GM18867 (cell line): Measurements from ENCODE around the gene WNK4.

Experiments
- ATAC-seq: cut with Tn5 transposase; IDR thresholded peaks from one replicate; pipeline ENCODE4 v1.9.1; 2021; ENCODE audit warnings: mild to moderate bottlenecking, moderate library complexity; ENCODE audit not compliant: unreplicated experiment

WNK4 gene

DNA sequence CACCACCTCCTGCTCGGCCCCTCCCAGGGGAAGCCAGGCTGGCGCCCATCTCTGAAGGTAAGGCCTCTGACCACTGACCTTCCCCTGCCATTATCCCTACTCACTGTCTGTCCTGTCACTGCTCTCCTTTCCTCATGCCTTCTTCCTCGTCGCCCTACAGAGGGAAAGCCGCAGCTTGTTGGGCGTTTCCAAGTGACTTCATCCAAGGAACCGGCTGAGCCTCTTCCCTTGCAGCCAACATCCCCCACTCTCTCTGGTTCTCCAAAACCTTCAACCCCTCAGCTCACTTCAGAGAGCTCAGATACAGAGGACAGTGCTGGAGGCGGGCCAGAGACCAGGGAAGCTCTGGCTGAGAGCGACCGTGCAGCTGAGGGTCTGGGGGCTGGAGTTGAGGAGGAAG, 15.1 kb downstream of the WNK4 start:
- ATAC-seq = no peak

DNA sequence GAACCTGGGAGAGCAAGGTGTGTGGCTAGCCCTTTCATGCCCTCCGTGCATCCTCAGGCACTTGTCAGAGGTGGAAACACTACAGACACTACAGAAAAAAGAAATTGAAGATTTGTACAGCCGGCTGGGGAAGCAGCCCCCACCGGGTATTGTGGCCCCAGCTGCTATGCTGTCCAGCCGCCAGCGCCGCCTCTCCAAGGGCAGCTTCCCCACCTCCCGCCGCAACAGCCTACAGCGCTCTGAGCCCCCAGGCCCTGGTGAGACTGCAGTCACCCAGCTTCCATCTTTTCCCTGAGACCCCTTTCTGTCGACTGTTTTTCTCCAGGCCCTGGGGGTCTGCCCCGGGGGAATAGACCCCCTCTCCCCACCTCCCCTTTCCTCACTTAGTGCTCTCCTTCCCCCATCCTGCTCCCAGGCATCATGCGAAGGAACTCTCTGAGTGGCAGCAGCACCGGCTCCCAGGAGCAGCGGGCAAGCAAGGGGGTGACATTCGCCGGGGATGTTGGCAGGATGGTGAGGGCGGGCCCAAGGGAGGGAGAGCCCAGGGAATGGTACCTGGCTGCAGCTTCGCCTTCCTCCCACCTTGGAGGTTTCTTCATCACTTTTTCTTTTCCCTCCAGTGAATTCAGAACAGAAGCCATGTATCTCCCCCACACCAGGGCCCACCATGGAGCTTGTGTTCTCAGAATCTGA, 15.8 kb downstream of the WNK4 start:
- ATAC-seq = no peak

- no peak for ATAC-seq
These were observed 16.9 kb downstream of the WNK4 start for GRCh38 chr17:42797067-42798007.

DNA sequence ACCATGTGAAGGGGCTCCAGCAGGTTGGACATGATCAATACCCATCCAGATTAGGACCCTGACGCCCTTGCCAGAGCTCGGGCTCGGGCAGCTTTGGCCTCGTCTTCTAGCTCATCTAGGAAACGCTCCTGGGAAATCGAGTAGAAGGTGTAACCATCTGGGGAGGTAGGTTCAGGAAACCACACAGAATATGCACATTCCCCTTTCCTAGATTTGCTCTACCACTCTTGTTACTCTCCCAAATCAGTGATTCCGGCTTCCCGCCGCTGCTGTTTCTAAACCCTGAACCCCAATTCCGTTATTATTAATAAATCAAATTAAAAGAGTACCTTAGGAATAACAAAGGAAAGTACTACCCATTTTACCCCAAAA, 17.6 kb downstream of the WNK4 start:
- no peak for ATAC-seq

- ATAC-seq = peak; percentile 85
These were observed 18.3 kb downstream of the WNK4 start, which contains the start of the genes CNTD1 and COA3 for GRCh38 chr17:42798383-42799380. Gene CNTD1, plus strand, starts transcription at chr17:42798861. Its CDS starts 207 bp downstream, at chr17:42799068. Gene COA3, minus strand, starts transcription at chr17:42798704. Its CDS starts 23 bp downstream, at chr17:42798681.

DNA sequence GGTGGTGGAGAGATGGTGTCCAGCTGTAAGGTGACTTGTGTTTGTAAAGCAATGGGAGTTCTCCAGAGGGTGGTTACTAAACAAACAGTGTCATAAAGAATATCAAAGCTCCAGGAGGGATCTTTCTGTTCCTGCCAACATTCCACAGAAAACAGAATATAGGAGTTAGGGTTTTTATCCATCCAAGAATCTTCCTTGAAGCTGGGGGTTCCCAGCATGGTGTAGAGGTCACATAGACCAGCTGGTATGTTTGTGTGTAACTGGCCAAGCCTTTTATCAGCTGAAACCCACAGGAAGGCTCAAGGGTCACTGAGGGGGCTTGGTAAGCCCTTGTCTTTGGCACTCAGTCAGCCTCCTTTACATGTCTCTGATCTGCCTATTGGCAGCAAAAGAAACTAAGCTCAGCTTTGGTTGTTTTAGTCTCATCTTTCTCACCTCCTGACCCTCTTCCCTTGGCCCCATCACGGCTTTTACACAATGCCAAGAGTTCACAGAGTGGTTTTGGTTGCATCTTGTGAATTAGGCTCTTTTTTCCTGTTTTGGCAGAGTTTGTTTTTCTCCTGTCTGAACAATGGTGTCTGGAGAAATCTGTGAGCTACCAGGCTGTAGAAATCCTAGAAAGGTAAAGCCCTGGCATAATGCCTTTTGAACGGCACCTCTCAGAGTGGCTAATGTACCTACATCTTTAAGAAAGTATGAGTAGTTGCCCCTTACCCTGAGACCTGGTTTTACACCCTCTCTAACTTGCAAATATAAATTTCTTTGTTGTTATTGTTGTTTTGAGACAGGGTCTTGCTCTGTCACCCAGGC, 22.9 kb downstream of the WNK4 start:
- no peak for ATAC-seq

GRCh38 chr17:42804918-42805367, 24.5 kb downstream of the WNK4 start:
- ATAC-seq = no peak

DNA sequence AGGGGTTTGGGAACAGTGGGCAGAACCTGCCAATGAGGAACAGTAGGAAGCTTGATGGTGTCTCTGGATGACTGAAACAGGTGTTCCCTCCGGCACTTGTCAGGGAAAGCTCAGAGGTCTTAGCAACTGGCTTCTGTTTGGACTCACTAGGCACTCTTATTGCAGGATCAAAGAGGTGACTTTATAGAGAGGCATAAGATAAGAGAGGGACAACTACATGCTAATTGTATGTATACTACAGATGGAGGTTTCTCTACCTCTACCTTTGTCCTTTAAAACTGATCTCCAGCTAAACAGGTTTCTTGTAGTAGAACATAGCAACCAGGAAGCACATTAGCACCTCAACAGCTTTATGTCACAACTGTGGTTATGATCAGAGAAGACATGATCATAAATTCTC, 25.8 kb downstream of the WNK4 start:
- ATAC-seq = no peak

GRCh38 chr17:42809250-42809649, 28.8 kb downstream of the WNK4 start:
- ATAC-seq = no peak

DNA sequence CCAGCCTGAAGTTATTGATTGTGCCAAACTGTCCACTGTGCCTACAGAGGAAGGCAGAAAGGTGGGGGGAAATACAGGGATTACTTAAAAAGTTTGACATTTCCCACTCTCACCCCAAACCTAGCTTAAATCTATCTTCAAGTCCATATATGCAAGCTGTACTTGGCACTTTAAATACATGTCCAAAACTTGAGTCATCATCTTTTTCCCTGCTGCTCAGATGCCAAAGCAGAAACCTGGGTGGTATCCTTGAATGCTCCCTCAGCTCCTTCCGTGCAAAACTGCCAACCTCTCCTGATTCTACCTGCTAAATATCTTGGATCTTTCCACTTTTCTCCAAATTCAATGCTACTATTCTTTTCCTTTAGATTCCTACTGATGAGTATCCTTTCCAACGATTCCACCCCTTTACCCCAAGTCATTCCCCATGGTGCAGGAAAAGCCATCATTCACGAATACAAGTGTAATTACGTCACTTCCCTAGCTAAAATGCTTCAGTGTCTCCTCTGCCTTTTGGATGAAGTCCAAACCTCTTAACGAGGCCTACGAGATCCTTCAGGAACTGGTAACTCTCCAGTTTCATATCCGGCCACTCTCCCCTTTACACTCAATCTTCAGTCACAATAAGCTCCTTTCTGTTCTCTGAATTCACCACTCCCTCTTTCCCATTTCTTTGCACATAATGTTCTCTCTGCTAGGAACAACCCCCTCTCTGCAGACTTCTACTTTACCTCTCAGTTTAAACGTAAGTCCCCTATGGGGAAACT, 34.4 kb downstream of the WNK4 start:
- ATAC-seq = no peak

DNA sequence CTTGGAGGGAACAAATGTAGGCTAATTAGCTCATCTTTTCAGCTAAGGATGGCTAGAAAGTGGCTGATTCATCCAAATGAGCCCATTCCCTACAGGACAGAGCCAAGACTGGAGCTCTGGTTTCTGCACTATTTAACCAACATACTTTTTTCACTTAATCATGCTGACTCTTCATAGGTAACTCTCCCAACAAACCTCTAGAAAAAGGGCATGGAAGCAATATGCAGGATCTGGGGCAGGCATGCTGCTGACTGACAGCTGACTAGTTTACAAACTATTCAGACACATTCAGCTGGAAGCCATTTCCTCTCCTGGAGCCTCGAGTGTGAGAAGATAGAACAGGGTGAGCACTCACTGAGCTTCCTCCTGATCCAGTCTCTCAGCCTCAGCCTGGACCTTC, 37.5 kb downstream of the WNK4 start:
- ATAC-seq = no peak

DNA sequence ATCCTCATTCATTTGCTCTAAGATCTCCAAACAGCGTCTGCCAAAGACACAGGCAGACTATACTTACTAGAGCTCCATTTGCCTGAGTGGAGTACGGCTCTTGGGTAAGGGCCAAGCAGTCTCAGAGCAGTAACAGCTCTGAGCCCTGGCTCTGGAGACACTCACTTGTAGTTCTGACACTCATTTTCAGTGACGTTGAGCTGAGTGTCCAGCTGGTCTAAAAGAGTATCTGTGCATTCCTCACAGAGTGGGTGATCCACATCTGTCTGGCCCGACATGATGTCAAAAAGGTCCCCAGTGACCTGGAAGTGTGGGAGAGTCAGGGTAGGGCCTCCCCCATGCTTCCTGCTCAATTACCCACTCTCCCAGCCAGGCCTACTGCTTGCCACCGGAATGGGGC, 38.0 kb downstream of the WNK4 start:
- no peak for ATAC-seq

DNA sequence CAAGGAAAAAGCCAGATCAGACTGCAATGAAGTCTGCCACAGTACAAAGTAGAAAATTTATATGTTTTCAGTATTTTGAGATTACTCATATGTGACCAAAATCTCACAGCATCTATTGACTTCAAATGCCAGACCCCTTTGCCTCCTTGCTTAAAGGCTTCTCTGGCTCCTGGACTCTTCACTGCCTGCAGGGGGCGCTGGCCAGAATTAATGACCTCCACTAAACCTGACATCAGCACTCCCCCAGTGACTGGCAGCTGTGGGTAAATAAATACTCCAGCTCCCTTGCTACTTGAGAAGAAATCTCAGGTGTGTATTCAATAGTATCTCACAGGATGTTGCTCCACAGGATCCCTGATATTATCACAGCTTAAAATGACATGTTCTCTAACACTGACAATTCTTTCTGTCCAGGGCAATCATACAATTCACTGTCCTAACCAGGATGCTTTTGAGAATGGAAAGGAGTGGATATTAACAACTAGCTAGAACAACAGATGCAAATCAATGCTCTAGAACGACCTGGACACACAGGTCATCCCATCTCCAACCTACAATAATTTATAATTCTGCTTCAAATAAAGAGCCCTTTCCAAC, 39.6 kb downstream of the WNK4 start:
- ATAC-seq = no peak

DNA sequence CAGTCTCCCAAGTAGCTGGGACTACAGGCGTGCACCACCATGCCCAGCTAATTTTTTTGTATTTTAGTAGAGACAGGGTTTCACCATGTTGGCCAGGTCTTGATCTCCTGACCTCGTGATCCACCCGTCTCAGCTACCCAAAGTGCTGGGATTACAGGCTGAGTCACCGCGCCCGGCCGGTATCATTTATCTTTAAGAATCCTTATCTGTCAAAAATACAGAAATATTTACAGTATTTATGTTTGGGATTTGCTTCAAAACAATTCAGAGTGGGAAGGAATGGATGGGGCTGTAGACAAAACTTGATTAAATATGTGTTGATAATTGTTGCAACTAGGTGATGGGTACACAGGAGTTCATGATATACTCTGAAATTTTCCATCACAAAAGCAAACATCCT, 40.8 kb downstream of the WNK4 start:
- no peak for ATAC-seq

DNA sequence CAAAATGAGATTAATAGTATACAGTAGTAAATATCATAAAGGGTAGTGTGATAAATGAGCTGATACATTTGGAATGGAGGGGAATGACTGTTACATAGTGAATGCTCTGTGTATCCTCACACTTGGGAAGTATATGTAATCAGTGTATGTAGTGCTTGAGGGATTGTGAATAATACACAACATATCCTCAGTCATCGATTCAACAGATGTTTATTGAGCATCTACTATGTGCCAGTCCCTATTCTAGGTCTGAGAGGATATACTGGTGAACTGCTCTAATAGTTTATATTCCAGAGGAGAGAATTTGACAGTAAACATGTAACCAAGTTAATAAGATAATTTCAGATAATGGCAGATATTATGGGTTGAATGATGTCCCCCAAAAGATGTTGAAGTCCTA, 47.1 kb downstream of the WNK4 start:
- ATAC-seq = no peak

GRCh38 chr17:42830971-42831370, 50.6 kb downstream of the WNK4 start:
- ATAC-seq = no peak

DNA sequence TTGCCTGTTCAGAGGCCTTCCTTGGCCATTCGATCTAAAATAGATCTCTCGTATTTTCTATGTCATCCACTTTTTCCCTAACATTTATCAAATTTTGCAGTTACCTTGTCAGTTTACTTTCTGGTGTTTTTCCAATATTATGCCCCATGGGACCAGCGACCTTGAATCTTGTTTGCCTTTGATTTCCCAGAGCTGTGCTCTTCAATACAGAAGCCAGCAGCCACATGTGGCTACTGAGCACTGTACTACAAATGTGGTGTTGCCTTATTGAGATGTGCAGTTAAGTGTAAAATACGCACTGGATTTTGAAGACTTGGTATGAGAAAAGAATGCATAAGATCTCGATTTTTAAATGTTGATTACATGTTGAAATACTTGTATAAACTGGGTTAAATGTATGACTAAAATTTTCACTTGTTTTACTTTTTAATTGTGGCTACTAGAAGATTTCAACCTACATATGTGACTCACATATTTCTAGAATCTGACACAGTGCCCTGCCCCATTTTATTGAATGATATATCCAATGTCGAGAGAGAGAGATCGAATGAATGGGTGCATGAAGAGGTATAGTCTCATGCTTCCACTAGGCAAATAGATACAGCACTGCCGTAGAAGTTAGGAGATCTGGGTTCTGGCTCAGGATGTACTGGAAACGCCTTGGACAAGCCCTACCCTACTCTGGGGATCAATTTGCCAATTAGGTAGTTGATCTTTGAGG, 52.0 kb downstream of the WNK4 start:
- no peak for ATAC-seq
